GM19238 (cell line): ENCODE results near the gene PHF8.

Experiments
- DNase-seq: peaks from one replicate; pipeline ENCODE4 v3.0.0; 2011; ENCODE audit warnings: low spot score; ENCODE audit not compliant: insufficient read length

PHF8 gene

DNA sequence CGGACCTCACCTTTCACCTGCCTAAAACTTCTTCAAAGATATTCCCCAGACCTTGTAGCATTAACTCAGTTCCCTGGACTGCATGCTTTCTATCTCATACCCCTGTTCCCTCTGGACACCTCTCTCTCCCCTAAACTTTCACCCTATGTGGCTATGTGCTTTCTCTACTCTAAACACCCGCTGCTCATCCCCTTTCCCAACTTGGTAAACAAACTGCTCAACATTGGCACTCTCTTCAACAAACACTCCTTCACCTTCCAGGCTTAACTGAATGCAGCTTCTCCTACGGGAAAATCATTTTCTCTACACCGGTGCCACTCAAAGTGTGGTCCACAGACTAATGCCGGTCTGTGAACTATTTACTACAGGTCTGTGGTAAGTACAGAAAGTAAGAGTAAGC, 19.9 kb downstream of the PHF8 start:
- no peak for DNase-seq

DNA sequence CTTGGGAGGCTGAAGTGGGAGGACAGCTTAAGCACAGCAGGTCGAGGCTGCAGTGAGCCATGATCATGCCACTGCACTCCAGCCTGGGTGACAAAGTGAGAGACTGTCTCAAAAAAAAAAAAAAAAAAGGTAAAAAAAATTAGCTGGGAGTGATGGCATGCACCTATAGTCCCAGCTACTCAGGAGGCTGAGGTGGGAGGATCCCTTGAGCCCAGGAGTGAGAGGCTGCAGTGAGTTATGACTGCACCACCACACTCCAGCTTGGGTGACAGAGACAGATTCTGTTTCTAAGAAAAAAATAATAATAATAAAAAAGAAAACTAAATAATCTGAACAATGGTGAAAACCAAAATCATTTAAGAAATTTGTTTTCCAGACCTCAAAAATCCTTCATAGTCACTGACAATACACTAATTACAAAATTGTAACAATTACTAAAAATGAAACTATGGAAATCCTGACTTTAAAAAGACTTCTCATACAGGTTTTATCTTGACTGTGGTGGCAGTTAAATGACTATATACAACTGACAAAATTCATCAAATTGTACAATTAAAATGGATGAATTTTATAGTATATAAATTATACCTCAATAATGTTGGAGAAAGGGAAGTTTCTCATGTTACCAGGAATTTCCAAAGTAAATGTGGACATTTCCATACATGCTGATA, 31.3 kb downstream of the PHF8 start:
- no peak for DNase-seq

DNA sequence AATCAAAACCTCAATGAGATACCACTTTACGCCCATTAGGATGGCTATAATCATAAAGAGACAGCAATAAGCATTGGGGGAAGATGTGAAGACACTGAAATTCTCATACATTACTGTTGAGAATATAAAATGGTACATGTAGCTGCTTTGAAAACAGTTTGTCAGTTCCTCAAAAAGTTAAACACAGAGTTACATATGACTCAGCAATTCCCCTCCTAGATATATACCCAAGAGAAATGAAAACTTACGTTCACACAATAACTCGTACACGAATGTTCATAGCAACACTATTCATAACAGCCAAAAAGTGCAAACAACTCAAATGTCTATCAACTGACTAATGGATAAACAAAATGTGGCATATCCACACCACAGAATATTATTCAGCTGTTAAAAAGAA, 36.6 kb downstream of the PHF8 start:
- DNase-seq = no peak

DNA sequence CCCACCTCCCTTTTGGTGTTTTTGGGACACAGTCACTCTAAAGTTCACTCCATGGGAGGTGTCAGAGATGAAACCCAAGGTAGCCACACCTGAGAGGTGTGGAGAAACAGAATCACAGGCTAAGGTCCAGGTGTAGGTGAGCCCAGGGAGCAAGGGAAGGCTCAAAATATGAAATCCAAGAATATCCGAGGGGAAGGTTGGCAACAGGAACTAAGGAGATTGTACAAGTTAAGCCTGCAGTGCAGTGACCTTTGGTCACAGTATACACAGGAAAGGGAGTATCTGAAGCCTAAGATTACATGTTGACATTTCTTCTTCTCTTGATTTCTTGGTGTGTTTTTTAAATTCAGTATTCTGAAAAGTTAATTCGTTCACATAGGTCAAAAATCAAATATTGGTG, 46.5 kb downstream of the PHF8 start:
- no peak for DNase-seq

DNA sequence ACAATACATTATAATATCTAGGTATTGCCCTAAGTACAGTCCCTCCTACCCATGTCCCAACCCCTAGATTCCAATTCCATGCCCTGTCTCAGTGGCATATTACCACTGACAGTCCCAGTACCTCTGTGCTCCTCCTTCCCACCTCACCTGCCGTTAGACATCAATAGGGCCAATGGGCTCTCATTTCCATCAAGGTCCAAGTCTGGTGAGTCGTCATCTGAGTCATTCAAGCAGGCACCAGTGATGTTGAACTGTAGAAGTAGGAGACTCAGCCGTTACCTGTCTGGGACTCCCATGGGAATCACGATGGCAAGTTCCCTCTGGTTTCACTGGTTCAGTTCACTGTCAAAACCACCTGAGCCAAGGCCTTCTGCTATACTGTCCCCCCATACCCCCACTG, 51.7 kb downstream of the PHF8 start:
- DNase-seq = no peak

DNA sequence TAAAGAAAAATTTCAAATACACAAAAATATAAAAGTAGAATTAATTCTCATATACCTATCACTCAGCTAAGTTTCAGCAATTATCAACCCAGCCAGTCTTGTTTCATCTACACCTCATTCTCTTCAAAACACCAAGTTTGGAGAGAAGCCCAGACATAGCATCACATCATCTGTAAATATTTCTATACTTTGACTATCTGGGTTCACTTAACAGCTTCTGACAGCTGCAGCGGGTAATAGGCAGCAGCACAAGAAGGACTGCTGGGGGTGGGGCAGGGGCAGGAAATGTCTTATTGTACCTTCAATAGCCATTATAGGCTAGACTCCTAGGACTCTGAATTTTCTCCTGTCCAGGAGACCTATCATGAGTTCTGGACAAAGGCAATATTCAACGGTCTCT, 54.1 kb downstream of the PHF8 start:
- DNase-seq = no peak

DNA sequence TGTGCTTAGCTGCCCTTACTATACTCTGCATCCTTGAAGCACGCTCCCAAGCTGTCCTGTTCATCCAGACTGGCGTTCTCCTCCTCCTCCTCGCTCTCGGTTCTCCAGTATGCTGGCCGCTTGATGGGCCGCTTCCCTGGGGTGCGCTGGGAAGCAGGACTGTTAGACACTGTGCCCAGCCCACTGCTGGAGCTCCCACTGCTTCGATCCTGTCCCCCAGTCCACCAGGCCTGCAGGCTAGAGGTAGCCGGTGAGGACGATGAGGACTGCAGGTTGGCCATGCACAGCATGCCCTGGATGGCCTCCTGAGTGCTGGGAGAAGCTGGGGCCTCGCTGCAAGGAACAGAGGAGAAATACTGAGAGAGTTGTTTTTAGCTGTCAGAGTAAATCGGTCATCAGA, 59.4 kb downstream of the PHF8 start:
- DNase-seq = no peak

DNA sequence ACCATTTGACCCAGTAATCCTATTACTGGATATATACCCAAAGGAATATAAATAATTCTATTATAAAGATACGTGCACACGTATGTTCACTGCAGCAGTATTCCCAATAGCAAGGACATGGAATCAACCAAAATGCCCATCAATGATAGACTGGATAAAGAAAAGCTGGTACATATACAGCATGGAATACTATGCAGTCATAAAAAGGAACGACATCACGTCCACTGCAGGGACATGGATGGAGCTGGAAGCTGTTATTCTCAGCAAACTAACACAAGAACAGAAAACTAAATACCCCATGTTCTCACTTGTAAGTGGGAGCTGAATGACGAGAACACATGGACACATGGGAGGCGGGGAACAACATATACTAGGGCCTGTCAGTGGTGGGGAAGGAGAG, 69.7 kb downstream of the PHF8 start:
- no peak for DNase-seq

DNA sequence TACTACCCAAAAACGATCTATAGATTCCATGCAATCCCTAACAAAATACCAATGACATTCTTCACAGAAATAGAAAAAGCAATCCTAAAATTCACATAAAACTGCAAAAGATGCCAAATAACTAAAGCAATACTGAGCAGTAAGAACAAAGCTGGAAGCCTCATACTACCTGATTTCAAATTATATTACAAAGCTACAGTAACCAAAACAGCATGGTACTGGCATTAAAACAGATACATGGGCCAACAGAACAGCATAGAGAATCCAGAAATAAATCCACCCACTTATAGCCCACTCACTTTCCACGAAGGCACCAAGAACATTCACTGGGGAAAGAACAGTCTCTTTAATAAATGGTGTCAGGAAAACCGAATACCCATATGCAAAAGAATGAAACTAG, 74.7 kb downstream of the PHF8 start:
- no peak for DNase-seq

DNA sequence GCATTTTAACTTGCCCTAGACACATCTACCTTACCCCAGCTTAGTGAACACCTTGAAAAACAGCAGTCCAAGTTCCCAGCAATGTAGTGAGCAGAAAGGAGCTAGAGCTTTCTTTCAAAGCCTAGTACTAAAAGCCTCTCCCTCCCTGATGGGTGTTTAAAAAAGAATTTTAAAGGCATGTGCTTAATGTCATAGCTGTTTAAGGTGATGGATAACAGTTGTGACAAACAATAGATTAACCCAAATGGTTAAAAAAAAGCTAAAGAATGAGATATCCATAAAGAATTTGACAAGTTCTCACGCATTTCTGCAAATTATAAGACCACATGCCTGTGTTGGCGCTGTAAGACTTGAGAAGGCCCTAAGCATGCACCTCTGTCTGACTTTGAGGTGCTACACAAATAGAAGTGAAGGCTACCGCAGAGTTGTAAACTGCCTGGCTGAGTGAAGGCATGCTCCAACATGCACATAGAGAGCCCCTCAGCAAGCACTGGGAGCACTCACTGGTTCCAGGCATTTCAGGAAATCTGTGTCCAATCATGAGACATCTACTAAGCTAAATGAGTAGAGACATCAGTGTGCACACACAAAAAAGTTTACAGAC, 94.0 kb downstream of the PHF8 start:
- no peak for DNase-seq

DNA sequence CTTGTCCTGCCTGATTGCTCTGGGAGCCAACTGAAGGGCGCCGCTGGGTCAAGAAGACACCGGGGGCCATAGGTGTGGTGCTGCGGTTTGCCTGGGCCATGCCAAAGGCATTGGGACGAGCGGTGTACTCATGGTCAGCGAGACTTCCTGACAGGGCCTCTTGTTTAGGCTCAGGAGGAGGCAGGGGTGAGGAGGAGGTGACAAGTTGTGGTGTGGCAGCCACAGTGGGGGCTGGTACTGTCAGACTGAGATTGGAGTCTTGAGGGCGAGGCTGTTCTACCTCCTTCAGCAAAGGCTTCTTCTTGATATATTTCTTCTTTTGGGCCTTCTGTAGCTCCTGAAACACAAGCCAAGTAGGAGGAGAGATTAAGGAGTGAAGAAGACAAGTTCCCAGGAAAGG, 104.1 kb downstream of the PHF8 start:
- DNase-seq = no peak

DNA sequence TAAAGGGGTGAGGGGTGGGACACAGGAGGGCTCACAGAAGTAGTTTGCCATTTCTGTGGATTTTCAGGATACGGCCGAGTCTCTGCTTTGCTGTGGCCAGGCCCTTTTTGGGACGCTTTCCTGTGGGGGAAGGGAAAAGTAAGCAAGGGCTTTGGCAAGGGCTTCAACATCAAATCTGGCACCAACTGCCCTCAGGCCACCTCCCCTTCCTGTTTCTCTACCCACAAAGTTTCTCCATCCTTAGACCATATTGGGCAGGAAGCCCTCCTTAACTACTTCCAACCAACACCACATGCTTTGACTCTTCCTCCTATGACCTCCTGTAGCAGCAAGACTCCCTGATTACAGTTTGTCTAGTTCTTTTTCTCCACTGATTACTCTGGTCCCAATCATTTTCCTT, 105.1 kb downstream of the PHF8 start:
- no peak for DNase-seq

DNA sequence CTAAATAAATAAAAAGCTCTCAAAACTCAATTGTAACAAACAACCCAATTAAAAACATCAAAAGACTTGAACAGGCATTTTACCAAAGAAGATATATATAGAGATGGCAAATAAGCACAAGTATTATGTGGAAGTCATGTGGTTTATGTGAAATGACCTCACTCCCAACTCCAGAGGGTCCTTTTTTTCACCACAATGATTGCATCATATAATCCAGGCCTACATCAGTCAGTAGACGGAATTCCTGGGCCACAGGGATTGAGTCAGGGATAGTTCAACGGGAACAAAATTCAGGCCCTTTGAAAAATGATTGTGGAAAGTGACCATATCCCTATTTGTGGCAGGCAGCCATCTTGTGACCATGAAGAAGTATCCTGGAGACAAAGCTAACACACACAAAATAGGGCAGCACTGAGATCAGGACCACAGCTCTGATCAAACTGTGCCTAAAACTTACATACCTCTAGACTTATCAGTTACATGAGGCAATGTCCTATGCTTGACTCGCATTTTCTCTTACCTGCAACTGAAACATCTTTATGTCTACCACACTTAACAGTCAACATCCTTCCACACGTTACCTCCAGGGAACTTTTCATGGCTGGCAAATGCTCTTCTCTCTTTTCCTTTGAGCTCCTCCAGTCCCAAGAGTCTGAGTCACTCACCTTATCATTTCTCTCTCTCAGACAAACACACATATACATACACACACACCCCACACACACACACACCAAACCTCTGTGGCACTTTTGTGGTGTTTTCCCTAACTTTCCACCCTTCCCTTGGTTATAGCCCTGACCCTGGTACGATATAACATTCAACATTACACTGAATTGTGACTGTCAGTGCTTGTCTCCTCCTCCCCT, 113.5 kb downstream of the PHF8 start:
- DNase-seq = no peak

DNA sequence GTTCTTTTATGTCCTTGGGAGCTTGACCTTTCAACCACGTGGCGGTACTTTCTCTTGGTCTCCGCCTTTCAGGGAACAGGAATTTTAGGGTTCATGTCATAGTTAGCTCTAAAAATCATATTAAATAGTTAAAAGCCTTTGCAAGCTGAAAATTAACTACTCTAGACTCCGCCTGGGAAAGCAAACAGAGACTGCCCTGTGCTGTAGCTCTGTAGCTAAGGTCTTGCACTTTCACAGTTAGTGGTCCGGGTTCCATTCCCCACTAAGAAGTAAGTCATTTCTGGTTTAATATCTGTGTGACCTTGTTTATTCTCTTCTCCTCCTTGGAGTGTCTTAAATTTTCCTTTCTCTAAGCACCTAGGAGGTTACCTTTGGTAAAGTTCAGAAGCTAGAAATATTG, 118.2 kb downstream of the PHF8 start:
- no peak for DNase-seq

DNA sequence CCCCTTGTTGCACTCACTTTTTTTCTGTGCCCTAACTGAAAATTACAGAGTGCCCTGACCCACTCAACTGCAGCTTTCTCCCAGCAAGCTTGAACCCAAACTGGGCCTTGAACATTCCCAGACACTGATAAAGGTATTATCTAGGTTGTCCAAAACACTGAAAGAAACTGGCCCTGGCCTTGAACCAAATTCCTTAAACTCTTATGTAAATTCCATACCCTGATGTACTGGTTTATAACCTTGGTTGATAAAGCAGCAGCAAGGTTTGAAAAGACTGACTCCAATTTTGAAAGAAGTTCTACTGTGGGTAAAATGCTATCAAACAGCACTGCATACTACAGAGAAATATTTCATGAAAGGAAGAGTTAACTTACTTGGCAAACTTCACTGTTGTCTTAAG, 125.6 kb downstream of the PHF8 start:
- DNase-seq = no peak

DNA sequence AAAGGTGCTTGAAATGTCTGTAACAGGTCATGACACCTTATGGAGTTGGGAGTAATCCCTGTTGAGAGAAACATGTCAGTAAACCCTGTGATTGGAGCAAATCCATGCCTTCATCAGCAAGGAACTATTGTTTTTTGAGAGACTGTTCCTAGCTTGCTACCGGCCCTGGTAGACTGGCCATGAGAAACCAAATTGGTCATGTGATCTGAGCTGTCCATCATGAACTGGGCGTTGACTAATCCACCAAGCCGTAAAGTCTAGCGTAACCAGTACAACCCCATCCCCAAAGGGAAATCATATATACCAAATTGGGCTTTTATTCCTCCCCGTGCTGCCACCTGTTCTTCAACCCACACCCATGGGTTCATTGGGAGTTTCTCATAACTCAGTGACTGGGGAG, 143.7 kb downstream of the PHF8 start:
- DNase-seq = no peak

DNA sequence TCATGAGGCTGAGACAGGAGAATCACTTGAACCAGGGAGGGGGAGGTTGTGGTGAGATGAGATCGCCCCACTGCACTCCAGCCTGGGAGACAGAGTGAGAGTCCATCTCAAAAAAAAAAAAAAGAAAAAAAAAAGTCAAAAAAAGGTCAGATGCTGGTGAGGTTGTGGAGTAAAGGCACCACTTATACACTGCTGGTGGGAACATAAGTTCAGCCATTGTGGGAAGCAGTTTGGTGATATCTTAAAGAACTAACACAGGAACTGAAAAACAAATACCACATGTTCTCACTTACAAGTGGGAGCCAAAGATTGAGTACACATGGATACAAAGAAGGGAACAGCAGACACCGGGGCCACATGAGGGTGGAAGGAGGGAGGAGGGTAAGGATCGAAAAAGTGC, 149.0 kb downstream of the PHF8 start:
- no peak for DNase-seq
